SW480 (cell line): ENCODE results near the gene CEP290.

Source experiments
- DNase-seq: peaks from one replicate; pipeline ENCODE4 v3.0.0-alpha.2; 2016; ENCODE audit warnings: low spot score

The CEP290 gene, protein sequence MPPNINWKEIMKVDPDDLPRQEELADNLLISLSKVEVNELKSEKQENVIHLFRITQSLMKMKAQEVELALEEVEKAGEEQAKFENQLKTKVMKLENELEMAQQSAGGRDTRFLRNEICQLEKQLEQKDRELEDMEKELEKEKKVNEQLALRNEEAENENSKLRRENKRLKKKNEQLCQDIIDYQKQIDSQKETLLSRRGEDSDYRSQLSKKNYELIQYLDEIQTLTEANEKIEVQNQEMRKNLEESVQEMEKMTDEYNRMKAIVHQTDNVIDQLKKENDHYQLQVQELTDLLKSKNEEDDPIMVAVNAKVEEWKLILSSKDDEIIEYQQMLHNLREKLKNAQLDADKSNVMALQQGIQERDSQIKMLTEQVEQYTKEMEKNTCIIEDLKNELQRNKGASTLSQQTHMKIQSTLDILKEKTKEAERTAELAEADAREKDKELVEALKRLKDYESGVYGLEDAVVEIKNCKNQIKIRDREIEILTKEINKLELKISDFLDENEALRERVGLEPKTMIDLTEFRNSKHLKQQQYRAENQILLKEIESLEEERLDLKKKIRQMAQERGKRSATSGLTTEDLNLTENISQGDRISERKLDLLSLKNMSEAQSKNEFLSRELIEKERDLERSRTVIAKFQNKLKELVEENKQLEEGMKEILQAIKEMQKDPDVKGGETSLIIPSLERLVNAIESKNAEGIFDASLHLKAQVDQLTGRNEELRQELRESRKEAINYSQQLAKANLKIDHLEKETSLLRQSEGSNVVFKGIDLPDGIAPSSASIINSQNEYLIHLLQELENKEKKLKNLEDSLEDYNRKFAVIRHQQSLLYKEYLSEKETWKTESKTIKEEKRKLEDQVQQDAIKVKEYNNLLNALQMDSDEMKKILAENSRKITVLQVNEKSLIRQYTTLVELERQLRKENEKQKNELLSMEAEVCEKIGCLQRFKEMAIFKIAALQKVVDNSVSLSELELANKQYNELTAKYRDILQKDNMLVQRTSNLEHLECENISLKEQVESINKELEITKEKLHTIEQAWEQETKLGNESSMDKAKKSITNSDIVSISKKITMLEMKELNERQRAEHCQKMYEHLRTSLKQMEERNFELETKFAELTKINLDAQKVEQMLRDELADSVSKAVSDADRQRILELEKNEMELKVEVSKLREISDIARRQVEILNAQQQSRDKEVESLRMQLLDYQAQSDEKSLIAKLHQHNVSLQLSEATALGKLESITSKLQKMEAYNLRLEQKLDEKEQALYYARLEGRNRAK (N-terminal part only)

GRCh38 chr12:88141774-88142609, at the start of gene CEP290, which contains the start of gene TMTC3:
Gene CEP290 (minus strand): TSS chr12:88142088. CDS start chr12:88141307, 781 bp downstream.
Gene TMTC3 (plus strand): TSS chr12:88142307. CDS start chr12:88148316, 6,009 bp downstream.
- DNase-seq = peak; percentile 99

DNA sequence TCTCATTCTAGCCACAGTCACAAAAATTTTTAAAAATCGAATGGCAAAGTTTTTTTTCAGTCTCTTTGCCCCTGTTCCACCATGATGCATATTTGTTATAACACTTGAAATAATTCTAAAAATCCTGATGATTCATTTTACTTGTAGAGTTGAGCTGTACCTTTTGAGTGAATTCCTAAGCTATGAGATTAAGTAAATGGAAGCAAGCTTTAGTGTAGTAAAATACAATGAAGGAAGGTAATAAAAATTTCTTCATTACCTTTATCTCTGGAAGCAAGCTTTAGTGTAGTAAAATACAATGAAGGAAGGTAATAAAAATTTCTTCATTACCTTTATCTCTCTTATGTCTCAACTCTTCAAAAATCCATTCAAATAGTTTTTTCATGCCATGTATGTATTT, 46.3 kb upstream of the CEP290 start:
- DNase-seq = no peak

- DNase-seq = no peak
Measured at GRCh38 chr12:88187571-88187970, 45.7 kb upstream of the CEP290 start.

GRCh38 chr12:88185988-88186387, 44.1 kb upstream of the CEP290 start:
- DNase-seq = peak; percentile 10

DNA sequence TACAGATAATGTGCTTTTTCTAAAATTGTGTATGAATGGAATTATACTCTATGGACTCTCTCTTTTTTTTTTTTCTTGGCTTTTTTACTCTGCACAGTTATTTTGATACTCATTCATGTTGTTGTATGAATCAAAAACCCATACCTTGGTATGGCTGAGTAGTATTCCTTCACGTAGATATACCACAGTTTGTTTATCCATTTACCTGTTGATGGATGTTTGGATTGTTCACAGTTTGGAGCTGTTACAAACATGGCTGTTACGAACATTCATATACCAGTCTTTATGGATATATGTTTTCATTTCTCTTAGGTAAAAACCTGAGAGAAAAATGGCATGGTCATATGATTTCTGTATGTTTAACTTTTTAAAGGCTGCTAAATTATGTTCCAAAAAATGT, 43.4 kb upstream of the CEP290 start:
- no peak for DNase-seq

GRCh38 chr12:88184196-88184595, 42.3 kb upstream of the CEP290 start:
- no peak for DNase-seq

DNA sequence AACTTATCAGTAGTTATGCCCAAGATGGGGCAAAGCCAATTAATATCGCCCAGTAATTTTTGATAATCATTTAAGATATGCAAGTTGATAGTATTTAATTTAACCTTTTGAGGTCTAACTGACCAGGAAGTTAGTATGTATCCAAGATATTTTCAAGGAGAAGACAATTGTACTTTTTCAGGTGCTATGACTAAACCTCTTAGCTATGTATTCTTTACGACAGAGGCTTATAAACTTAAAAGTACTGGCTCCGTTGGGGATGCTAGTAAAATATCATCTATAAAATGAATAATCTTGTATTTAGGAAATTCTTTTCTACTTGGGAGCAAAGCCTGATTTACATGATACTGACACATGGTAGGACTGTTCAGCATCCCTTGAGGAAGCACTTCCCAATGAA, 40.5 kb upstream of the CEP290 start:
- DNase-seq = no peak

- DNase-seq = no peak
Measured at GRCh38 chr12:88181881-88182280, 40.0 kb upstream of the CEP290 start.

- DNase-seq = no peak
Measured at GRCh38 chr12:88179436-88180014, 37.6 kb upstream of the CEP290 start.

- no peak for DNase-seq
Measured at GRCh38 chr12:88175544-88175943, 33.7 kb upstream of the CEP290 start.

DNA sequence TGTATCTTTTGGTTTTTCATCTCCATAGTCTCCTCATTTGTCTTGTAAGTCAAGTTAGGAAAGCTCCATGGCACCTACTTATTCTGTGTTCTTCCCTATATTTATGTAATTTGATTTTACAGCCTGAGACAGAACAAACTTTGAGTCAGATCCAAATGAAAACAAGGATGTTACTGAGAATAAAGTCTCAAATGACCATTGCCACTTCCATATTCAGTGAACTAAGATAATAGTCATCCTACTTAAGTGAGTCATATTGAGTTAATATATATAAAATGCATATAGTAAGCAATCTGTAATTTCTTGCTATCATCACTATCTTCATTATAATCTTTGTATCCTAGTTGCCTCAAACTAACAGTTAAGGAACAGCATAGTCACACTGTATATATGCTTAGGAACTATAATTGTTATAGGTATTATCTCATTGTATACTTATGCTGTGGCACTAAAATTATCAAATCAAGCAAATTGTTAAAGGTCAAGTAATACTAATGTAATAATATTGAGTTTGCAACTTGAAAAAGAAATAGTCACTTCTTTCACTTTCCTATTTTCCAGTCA, 31.0 kb upstream of the CEP290 start:
- DNase-seq = no peak

GRCh38 chr12:88167384-88167783, 25.5 kb upstream of the CEP290 start:
- DNase-seq = no peak

DNA sequence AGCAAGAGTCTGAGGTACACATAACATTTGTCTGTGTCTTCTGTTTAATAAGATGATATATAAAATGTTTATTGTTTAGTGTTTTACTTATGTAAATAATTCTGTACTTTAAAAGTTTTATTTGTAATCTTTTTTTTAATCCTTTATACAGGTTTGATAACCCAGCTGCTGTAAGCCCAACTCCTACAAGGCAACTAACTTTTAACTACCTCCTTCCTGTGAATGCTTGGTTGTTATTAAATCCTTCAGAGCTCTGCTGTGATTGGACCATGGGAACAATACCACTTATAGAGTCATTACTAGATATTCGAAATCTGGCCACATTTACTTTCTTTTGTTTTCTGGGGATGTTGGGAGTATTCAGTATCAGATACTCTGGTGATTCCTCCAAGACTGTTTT, 24.3 kb upstream of the CEP290 start:
- DNase-seq = no peak

- no peak for DNase-seq
Measured at GRCh38 chr12:88163371-88163770, 21.5 kb upstream of the CEP290 start.

DNA sequence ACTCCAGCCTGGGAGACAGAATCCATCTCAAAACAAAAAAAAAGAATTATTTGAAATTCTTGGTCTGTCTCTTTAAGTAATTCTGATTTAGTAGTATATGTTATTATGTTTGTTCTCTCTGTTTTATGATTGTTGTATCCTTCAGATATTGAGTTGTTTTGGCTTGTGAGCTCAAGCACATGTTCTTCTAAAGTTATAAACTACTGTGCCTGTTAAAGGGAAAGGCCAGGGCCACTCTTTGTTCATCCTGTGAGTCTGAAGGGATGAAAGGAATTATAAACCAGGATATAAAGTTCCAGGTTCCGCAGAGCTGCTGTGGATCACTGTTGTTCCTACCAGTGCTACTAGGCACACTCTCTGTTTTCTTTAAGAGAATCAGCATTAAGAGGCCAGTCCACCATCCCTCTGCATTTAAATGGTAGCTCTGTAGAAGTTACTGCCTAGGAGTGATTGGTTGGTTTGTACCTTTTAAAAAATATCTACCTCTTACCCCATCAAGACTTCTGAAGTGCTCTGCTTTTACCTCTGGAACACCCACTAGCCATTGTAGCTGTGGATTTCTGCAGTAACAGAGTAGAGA, 14.3 kb upstream of the CEP290 start:
- DNase-seq = no peak

DNA sequence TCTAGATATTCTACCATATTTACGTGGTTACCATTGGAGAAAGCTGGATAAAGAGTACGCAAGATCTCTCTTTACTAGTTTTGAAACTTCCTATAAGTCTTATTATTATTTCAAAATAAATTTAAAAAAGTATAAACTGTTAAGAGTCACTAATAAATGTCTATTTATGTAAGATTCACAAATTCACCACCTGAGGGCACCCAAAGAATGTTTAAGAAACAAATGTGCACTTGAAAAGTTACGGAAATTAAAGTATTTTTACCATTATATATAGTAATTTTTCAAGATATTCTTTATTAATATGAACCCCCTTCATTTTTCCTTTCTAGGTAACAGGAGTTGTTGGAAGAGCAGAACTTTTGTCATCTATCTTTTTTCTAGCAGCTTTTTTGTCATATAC, 12.1 kb upstream of the CEP290 start:
- peak; percentile 3 for DNase-seq

GRCh38 chr12:88150063-88150462, 8.2 kb upstream of the CEP290 start:
- no peak for DNase-seq

DNA sequence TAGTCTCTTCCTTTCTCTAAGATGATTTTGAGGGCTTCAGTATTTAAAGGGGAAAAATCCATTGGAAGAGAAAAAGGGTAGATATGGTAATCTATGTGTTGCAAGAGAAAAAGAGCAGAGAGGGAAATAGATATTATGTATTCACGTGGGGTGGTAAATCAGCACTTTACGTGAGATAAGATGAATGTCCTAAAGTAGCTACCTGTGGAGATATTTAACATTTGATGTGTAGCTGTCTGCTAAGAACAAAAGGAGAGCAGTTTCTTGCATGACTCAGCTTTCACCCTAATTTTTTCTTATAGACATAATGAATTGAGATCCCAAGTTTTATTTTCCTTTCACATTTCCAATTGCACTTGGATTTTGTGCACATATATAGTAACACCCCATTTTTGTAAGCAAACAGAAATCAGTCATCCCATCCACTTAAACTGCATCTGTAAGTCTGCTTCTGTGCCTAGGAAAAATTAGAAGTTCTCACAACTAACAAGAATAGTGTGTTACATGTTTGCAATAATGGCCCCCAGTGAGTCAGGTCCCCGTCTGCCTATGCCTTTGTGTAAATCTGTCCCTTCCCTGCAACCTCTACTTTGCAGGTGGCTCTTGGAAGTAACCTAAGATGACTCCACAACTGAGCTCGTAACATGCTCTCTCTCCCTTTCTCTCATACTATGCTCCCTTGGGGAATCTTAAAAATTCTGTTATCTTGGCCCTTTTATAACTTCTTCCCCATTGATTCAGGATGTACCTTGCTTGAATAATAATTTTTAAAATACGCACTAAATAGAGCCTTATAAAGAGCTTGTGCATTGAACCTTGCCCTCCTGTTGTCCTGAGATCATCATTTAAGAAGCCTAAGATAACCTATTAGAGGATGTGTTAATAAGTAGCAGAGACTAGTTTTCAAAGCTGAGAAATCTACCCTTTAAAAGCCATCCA, 3.9 kb upstream of the CEP290 start:
- DNase-seq = no peak
